ENCODE results near the gene HPSE2. TPM values are rescaled to one million over a fixed set of nuclear protein-coding genes. Genes with fewer than 3 reads are reported as not detected.

HPSE2 gene
- total RNA-seq, 1 donor from 2014 or later: 3.4 TPM

- TF ChIP-seq CTCF (IDR thresholded peaks at IDR 0.05): no peak
- Histone ChIP-seq H3K27me3 (no peaks in the 10 kb centered on the region), H3K4me3 (no peak overlapping the region), H3K4me1 (no peaks in the 10 kb centered on the region), H3K36me3 (no peaks in the 10 kb centered on the region), H3K9me3 (no peaks in the 10 kb centered on the region), H3K27ac (no peak overlapping the region)
- intact Hi-C loops (cut with DNase I): no loop called here
- ATAC-seq (no peak), DNase-seq (no peak)
Observed at GRCh38 chr10:98610301-98610700, 625.4 kb downstream of the HPSE2 start.

GRCh38 chr10:98609265-98609664, 626.4 kb downstream of the HPSE2 start:
- DNase-seq (no peak), ATAC-seq (no peak)
- Histone ChIP-seq H3K4me1 (no peaks in the 10 kb centered on the region), H3K4me3 (no peak overlapping the region), H3K27me3 (no peaks in the 10 kb centered on the region), H3K9me3 (no peaks in the 10 kb centered on the region), H3K27ac (no peak overlapping the region), H3K36me3 (no peaks in the 10 kb centered on the region)
- no peak for TF ChIP-seq CTCF (IDR thresholded peaks at IDR 0.05)
- intact Hi-C loops (cut with DNase I): no loop called here

GRCh38 chr10:98608411-98608810, 627.2 kb downstream of the HPSE2 start:
- TF ChIP-seq CTCF (IDR thresholded peaks at IDR 0.05): no peak
- no peaks in the 10 kb centered on the region for H3K4me1 ChIP-seq
- no peaks in the 10 kb centered on the region for H3K9me3 ChIP-seq
- H3K4me3 ChIP-seq: no peak overlapping the region
- H3K27ac ChIP-seq: no peak overlapping the region
- H3K27me3 ChIP-seq: no peaks in the 10 kb centered on the region
- DNase-seq: peak; percentile 31
- no peaks in the 10 kb centered on the region for H3K36me3 ChIP-seq
- intact Hi-C loops (cut with DNase I): no loop called here
- no peak for ATAC-seq

GRCh38 chr10:98602224-98602623, 633.4 kb downstream of the HPSE2 start:
- no peak for ATAC-seq

GRCh38 chr10:98599032-98599610, 636.5 kb downstream of the HPSE2 start:
- ATAC-seq: peak; percentile 41
- no peaks in the 10 kb centered on the region for H3K27me3 ChIP-seq
- TF ChIP-seq CTCF (IDR thresholded peaks at IDR 0.05): no peak
- H3K9me3 ChIP-seq: no peaks in the 10 kb centered on the region
- intact Hi-C loops (cut with DNase I): no loop called here
- DNase-seq: no peak
- no peak overlapping the region for H3K27ac ChIP-seq
- H3K4me1 ChIP-seq: no peaks in the 10 kb centered on the region
- no peaks in the 10 kb centered on the region for H3K36me3 ChIP-seq
- no peak overlapping the region for H3K4me3 ChIP-seq

More at GRCh38 chr10:98602224-98602623, 633.4 kb downstream of the HPSE2 start:
- Histone ChIP-seq H3K4me3 (no peak overlapping the region), H3K36me3 (no peaks in the 10 kb centered on the region), H3K27me3 (no peaks in the 10 kb centered on the region), H3K27ac (no peak overlapping the region), H3K4me1 (no peaks in the 10 kb centered on the region), H3K9me3 (no peaks in the 10 kb centered on the region)
- intact Hi-C loops (cut with DNase I): no loop called here
- no peak for DNase-seq
- no peak for TF ChIP-seq CTCF (IDR thresholded peaks at IDR 0.05)

GRCh38 chr10:98596404-98596803, 639.2 kb downstream of the HPSE2 start:
- no peak overlapping the region for H3K4me3 ChIP-seq
- no peak for DNase-seq
- ATAC-seq: no peak
- no peak for TF ChIP-seq CTCF (IDR thresholded peaks at IDR 0.05)
- no peaks in the 10 kb centered on the region for H3K4me1 ChIP-seq
- H3K27ac ChIP-seq: no peak overlapping the region
- no peaks in the 10 kb centered on the region for H3K9me3 ChIP-seq
- no peaks in the 10 kb centered on the region for H3K36me3 ChIP-seq
- intact Hi-C loops (cut with DNase I): no loop called here
- no peaks in the 10 kb centered on the region for H3K27me3 ChIP-seq
